Keratinocyte (primary cell): ENCODE results near the gene SH2D6. TPM values are rescaled to one million over a fixed set of nuclear protein-coding genes. Genes with fewer than 3 reads are reported as not detected.

Experiments used
- DNase-seq: peaks from one replicate; pipeline ENCODE4 v3.0.0-alpha.2; 2011; ENCODE audit warnings: low read depth, missing footprints, low spot score
- FAIRE-seq: peaks from 2 replicates; lab custom pipeline; 2011; peaks lifted over from hg19 to GRCh38; lab: Jason Lieb, UNC
- H2AFZ ChIP-seq: 2 replicates; pipeline ENCODE4 v1.6.0; 2012; ENCODE audit warnings: low read length, control low read depth, inconsistent platforms; ENCODE audit not compliant: control insufficient read depth
- H3K27ac ChIP-seq: 2 replicates; pipeline ENCODE4 v1.5.1; 2011; ENCODE audit warnings: low read length; ENCODE audit not compliant: control insufficient read depth, insufficient read depth
- H3K27me3 ChIP-seq: 3 replicates; pipeline ENCODE4 v1.6.0; 2011; ENCODE audit warnings: low read length; ENCODE audit not compliant: control insufficient read depth, insufficient read depth; ENCODE audit errors: extremely low read depth
- H3K36me3 ChIP-seq, 2 experiments: 2 replicates in 1 of 2; 3 replicates in 1 of 2; pipeline ENCODE4 v1.5.1; 2011; ENCODE audit warnings: low read length in 2 of 2, mild to moderate bottlenecking in 1 of 2; ENCODE audit not compliant: control insufficient read depth in 2 of 2, insufficient read depth in 2 of 2; ENCODE audit errors: extremely low read depth in 1 of 2
- H3K4me1 ChIP-seq: 3 replicates; pipeline ENCODE4 v1.5.1; 2011; ENCODE audit warnings: low read length; ENCODE audit not compliant: control insufficient read depth, insufficient read depth; ENCODE audit errors: extremely low read depth
- H3K4me2 ChIP-seq: 3 replicates; pipeline ENCODE4 v1.6.0; 2011; ENCODE audit warnings: low read depth, low read length; ENCODE audit not compliant: control insufficient read depth, insufficient read depth; ENCODE audit errors: extremely low read depth
- H3K4me3 ChIP-seq, 3 experiments: fragments of 200-600 bp in 1 of 3; sonication (generic) in 1 of 3; 2 replicates in 2 of 3; 3 replicates in 1 of 3; pipeline ENCODE4 v1.5.1; 2011 to 2016; ENCODE audit warnings: low read length in 3 of 3, mild to moderate bottlenecking in 3 of 3, control low read depth in 2 of 3, inconsistent platforms in 1 of 3, low read depth in 1 of 3, mixed read lengths in 1 of 3, mixed run types in 1 of 3, moderate library complexity in 1 of 3; ENCODE audit not compliant: control insufficient read depth in 2 of 3, insufficient read depth in 2 of 3; ENCODE audit errors: extremely low read depth in 1 of 3
- H3K79me2 ChIP-seq: 2 replicates; pipeline ENCODE4 v1.6.0; 2012; ENCODE audit warnings: low read length; ENCODE audit not compliant: control insufficient read depth, insufficient read depth
- H3K9ac ChIP-seq: 3 replicates; pipeline ENCODE4 v1.6.0; 2011; ENCODE audit warnings: low read length; ENCODE audit not compliant: control insufficient read depth, insufficient read depth; ENCODE audit errors: extremely low read depth
- H3K9me1 ChIP-seq: 3 replicates; pipeline ENCODE4 v1.6.0; 2011; ENCODE audit warnings: low read length; ENCODE audit not compliant: control insufficient read depth, insufficient read depth; ENCODE audit errors: extremely low read depth
- H3K9me3 ChIP-seq: 2 replicates; pipeline ENCODE4 v1.5.1; 2012; ENCODE audit warnings: low read depth, low read length; ENCODE audit not compliant: control insufficient read depth
- H4K20me1 ChIP-seq: 3 replicates; pipeline ENCODE4 v1.6.0; 2011; ENCODE audit warnings: low read length; ENCODE audit not compliant: control insufficient read depth, insufficient read depth; ENCODE audit errors: extremely low read depth
- CTCF ChIP-seq, 3 experiments: IDR thresholded peaks in 1 of 3; conservative IDR thresholded peaks in 1 of 3; optimal IDR thresholded peaks in 1 of 3; 2 replicates in 2 of 3; 3 replicates in 1 of 3; pipeline versions ENCODE3 to v1.5.1; 2011; ENCODE audit warnings: low read length in 3 of 3, mild to moderate bottlenecking in 3 of 3, moderate library complexity in 2 of 3, control low read depth in 1 of 3, inconsistent platforms in 1 of 3; ENCODE audit not compliant: insufficient read depth in 2 of 3; ENCODE audit errors: extremely low read depth in 1 of 3
- EZH2 ChIP-seq: IDR thresholded peaks from one replicate; pipeline ENCODE4 v1.6.1; 2012; ENCODE audit warnings: inconsistent platforms, mild to moderate bottlenecking, low read length, moderate library complexity
- dilution Hi-C: fragments of 300-500 bp; cut with MboI; formaldehyde crosslinking; loops from one replicate; pipeline ENCODE4 v1.7.0; 2020; ENCODE audit warnings: low sequenced_read_pairs; ENCODE audit not compliant: extremely low pct_ligation_motif_present
- polyA plus RNA-seq, 5 experiments: library from polyadenylated mRNA; depleted of rRNA in 3 of 5; stranded (reverse) in 3 of 5; stranded (forward) in 1 of 5; unstranded in 1 of 5; fragments of >200 nt; gene quantifications; 1 replicate in 1 of 5; 2 replicates in 3 of 5; 3 replicates in 1 of 5; pipeline versions ENCODE4 v1.2.1 to v1.2.3, GENCODE V29; 2011 to 2012; ENCODE audit warnings: missing spikeins in 2 of 5, low read depth in 1 of 5, low replicate concordance in 1 of 5

SH2D6 gene
- polyA plus RNA-seq, 1 donor (not counting 4 experiments of a cell fraction or from before 2014, with no cell fraction given): 0.10 TPM

- DNase-seq (no peak), FAIRE-seq (peak; percentile 43)
- H4K20me1 ChIP-seq: no peaks in the 10 kb centered on the region
- H3K36me3 ChIP-seq: no peaks in the 10 kb centered on the region
- H3K9me3 ChIP-seq: no peaks in the 10 kb centered on the region
- no peaks in the 10 kb centered on the region for H3K79me2 ChIP-seq
- H3K27ac ChIP-seq: no peak overlapping the region
- peak overlapping the region; percentile 49 for H3K4me2 ChIP-seq
- H3K9ac ChIP-seq: no peak overlapping the region
- no peak overlapping the region for H2AFZ ChIP-seq
- TF ChIP-seq CTCF (optimal IDR thresholded peaks at IDR 0.05 in 1 of 3, IDR thresholded peaks at IDR 0.05 in 1 of 3, conservative IDR thresholded peaks at IDR 0.05 in 1 of 3; ENCODE audit: extremely low read depth in 1 of 3, insufficient read depth in 2 of 3, low read length in 3 of 3) (no peak), EZH2 (no peak)
- H3K27me3 ChIP-seq: no peaks in the 10 kb centered on the region
- no peak overlapping the region for H3K4me3 ChIP-seq
- H3K9me1 ChIP-seq: no peaks in the 10 kb centered on the region
- peaks cover 25% of the 10 kb centered on the region for H3K4me1 ChIP-seq
- dilution Hi-C loops: no loop called here
Measured at GRCh38 chr2:85436836-85437487, 18.4 kb downstream of the SH2D6 start.

- no peaks in the 10 kb centered on the region for H3K79me2 ChIP-seq
- TF ChIP-seq EZH2 (no peak), CTCF (optimal IDR thresholded peaks at IDR 0.05 in 1 of 3, IDR thresholded peaks at IDR 0.05 in 1 of 3, conservative IDR thresholded peaks at IDR 0.05 in 1 of 3; ENCODE audit: extremely low read depth in 1 of 3, insufficient read depth in 2 of 3, low read length in 3 of 3) (no peak)
- H3K27ac ChIP-seq: peak overlapping the region; percentile 36
- H3K4me2 ChIP-seq: peak overlapping the region; percentile 67
- FAIRE-seq (no peak), DNase-seq (no peak)
- H2AFZ ChIP-seq: peak overlapping the region; percentile 29
- H3K36me3 ChIP-seq: no peaks in the 10 kb centered on the region
- dilution Hi-C loops: no loop called here
- H3K9ac ChIP-seq: peak overlapping the region; percentile 57
- H3K4me3 ChIP-seq: peak overlapping the region in 1 of 3 experiments; percentile 39
- H4K20me1 ChIP-seq: no peaks in the 10 kb centered on the region
- no peaks in the 10 kb centered on the region for H3K9me3 ChIP-seq
- H3K4me1 ChIP-seq: peaks cover 25% of the 10 kb centered on the region
- no peaks in the 10 kb centered on the region for H3K27me3 ChIP-seq
- H3K9me1 ChIP-seq: no peaks in the 10 kb centered on the region
Measured at GRCh38 chr2:85437488-85438200, 19.1 kb downstream of the SH2D6 start.
